ENCODE measurements around the gene ASPDH. TPM values are rescaled to one million over a fixed set of nuclear protein-coding genes. Genes with fewer than 3 reads are reported as not detected.

Gene ASPDH
- total RNA-seq, 1 experiment from 2014 or later = not detected

DNA sequence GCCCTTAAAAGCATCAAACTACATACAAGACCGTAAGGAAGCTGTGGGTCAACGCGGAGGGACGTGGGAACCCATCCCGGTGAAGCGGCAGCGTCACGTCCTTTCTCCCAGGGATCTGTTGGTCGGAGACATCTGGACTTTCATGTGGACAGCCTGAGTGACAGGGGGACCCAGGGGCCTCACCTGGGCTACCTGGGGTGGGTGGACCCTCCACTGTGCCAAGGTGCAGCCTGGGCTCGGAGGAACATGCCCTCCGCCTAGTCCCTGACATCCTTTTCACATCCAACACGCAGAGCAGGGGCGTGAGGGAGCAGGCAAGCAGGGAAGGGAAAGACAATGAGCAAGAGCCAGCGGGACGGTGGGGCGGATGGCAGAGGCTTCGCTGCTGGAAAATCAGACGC lies 23.3 kb downstream of the ASPDH start:
- Histone ChIP-seq H3K9me3 (ENCODE audit: control insufficient read depth, insufficient read depth, low read depth, low read length) (no peaks in the 10 kb centered on the region; the same call in 1 of the 2 replicates), H3K4me1 (ENCODE audit: control insufficient read depth, insufficient read depth, low read length) (no peaks in the 10 kb centered on the region), H3K36me3 (ENCODE audit: control insufficient read depth, insufficient read depth, low read length) (no peaks in the 10 kb centered on the region), H3K4me3 (ENCODE audit: low read depth in 2 of 2, low read length in 2 of 2) (no peak overlapping the region), H3K27me3 (ENCODE audit: control insufficient read depth, insufficient read depth, low read length) (no peaks in the 10 kb centered on the region), H3K27ac (ENCODE audit: low read length) (no peak overlapping the region)
- ATAC-seq = no peak
- DNase-seq (ENCODE audit: low read depth, low spot score) = no peak
- ChIA-PET CTCF (interaction anchor here (0.8 kb wide), 1 partner anchor 438 kb away, joined by 7 read pairs; no protein-coding TSS in a partner anchor), POLR2A (no interaction called here)
- in situ Hi-C loops (cut with HindIII; ENCODE audit: low pct_unique_long_range_greater_than_20kb, low sequenced_read_pairs) (no loop called here), intact Hi-C loops (cut with micrococcal nuclease; ENCODE audit: unreplicated experiment) (no loop called here)
- TF ChIP-seq, protein P1, sequence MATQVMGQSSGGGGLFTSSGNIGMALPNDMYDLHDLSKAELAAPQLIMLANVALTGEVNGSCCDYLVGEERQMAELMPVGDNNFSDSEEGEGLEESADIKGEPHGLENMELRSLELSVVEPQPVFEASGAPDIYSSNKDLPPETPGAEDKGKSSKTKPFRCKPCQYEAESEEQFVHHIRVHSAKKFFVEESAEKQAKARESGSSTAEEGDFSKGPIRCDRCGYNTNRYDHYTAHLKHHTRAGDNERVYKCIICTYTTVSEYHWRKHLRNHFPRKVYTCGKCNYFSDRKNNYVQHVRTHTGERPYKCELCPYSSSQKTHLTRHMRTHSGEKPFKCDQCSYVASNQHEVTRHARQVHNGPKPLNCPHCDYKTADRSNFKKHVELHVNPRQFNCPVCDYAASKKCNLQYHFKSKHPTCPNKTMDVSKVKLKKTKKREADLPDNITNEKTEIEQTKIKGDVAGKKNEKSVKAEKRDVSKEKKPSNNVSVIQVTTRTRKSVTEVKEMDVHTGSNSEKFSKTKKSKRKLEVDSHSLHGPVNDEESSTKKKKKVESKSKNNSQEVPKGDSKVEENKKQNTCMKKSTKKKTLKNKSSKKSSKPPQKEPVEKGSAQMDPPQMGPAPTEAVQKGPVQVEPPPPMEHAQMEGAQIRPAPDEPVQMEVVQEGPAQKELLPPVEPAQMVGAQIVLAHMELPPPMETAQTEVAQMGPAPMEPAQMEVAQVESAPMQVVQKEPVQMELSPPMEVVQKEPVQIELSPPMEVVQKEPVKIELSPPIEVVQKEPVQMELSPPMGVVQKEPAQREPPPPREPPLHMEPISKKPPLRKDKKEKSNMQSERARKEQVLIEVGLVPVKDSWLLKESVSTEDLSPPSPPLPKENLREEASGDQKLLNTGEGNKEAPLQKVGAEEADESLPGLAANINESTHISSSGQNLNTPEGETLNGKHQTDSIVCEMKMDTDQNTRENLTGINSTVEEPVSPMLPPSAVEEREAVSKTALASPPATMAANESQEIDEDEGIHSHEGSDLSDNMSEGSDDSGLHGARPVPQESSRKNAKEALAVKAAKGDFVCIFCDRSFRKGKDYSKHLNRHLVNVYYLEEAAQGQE (IDR thresholded peaks at IDR 0.05; ENCODE audit: insufficient read depth in 1 of 2, low read depth in 2 of 2, low read length in 1 of 2) = no peak
- no peak for TF ChIP-seq SIN3A (IDR thresholded peaks at IDR 0.05; ENCODE audit: borderline replicate concordance, insufficient read depth, low read depth, low read length)
- TF ChIP-seq, protein P2, sequence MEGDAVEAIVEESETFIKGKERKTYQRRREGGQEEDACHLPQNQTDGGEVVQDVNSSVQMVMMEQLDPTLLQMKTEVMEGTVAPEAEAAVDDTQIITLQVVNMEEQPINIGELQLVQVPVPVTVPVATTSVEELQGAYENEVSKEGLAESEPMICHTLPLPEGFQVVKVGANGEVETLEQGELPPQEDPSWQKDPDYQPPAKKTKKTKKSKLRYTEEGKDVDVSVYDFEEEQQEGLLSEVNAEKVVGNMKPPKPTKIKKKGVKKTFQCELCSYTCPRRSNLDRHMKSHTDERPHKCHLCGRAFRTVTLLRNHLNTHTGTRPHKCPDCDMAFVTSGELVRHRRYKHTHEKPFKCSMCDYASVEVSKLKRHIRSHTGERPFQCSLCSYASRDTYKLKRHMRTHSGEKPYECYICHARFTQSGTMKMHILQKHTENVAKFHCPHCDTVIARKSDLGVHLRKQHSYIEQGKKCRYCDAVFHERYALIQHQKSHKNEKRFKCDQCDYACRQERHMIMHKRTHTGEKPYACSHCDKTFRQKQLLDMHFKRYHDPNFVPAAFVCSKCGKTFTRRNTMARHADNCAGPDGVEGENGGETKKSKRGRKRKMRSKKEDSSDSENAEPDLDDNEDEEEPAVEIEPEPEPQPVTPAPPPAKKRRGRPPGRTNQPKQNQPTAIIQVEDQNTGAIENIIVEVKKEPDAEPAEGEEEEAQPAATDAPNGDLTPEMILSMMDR (IDR thresholded peaks at IDR 0.05) = no peak
- no peak for TF ChIP-seq TCF7L2 (IDR thresholded peaks at IDR 0.05; ENCODE audit: low read depth, low read length)
- no peak for TF ChIP-seq POLR2AphosphoS5 (IDR thresholded peaks at IDR 0.05; ENCODE audit: low read depth, low read length)
- BruUV-seq (replicated peaks) = no TSS peak

DNA sequence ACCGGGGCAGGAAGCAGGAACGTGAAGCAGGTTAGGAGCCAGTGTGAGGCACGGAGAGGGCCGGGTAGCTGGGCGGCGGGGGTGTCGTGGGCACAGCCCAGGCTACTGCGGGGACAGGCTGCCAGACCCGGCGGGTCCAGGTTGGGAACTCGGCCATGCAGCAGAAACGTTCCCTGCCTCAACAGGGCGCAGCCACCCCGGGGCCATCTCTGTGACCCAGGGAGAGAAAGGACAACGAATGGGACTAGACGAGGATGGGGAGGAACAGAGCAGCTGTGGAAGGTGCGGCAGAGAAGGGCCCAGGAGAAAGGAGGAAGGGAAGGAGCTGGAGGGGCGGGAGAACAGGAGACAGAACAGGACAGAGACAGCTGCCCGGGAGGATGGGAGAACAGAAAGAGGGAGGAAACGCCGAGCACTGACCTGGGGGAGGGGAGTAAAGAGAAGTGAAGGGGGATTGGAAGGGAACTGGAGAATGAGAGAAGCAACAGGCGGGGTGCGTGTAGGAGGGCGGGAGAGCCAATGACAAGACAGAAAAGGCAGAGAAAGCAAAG lies 24.2 kb downstream of the ASPDH start:
- intact Hi-C loops (cut with micrococcal nuclease; ENCODE audit: unreplicated experiment) (no loop called here), in situ Hi-C loops (cut with HindIII; ENCODE audit: low pct_unique_long_range_greater_than_20kb, low sequenced_read_pairs) (no loop called here)
- no peak for ATAC-seq
- no peak overlapping the region for H3K27ac ChIP-seq (ENCODE audit: low read length)
- no peaks in the 10 kb centered on the region; the same call in 1 of the 2 replicates for H3K9me3 ChIP-seq (ENCODE audit: control insufficient read depth, insufficient read depth, low read depth, low read length)
- no peak overlapping the region for H3K4me3 ChIP-seq (ENCODE audit: low read depth in 2 of 2, low read length in 2 of 2)
- ChIA-PET POLR2A (interaction anchor here (0.6 kb wide), 1 partner anchor 20 kb away, joined by 8 read pairs; no protein-coding TSS in a partner anchor), CTCF (interaction anchor here (0.9 kb wide), 1 partner anchor 290 kb away, joined by 3 read pairs; no protein-coding TSS in a partner anchor)
- TF ChIP-seq SIN3A (IDR thresholded peaks at IDR 0.05; ENCODE audit: borderline replicate concordance, insufficient read depth, low read depth, low read length) (no peak), POLR2AphosphoS5 (IDR thresholded peaks at IDR 0.05; ENCODE audit: low read depth, low read length) (no peak)
- H3K27me3 ChIP-seq (ENCODE audit: control insufficient read depth, insufficient read depth, low read length) = no peaks in the 10 kb centered on the region
- no peak for DNase-seq (ENCODE audit: low read depth, low spot score)
- no TSS peak for BruUV-seq (replicated peaks)
- no peaks in the 10 kb centered on the region for H3K4me1 ChIP-seq (ENCODE audit: control insufficient read depth, insufficient read depth, low read length)
- no peaks in the 10 kb centered on the region for H3K36me3 ChIP-seq (ENCODE audit: control insufficient read depth, insufficient read depth, low read length)

Measured in Panc1 (cell line).